GM19193 (cell line): ENCODE results near the gene LETM1.

Experiments
- POLR2A ChIP-seq: IDR thresholded peaks from 4 replicates; pipeline ENCODE4 v1.6.1; 2011; ENCODE audit not compliant: insufficient read depth, insufficient read length; ENCODE audit errors: extremely low read depth

The LETM1 gene

GRCh38 chr4:1793940-1794808, 61.8 kb downstream of the LETM1 start:
- no peak for TF ChIP-seq POLR2A

GRCh38 chr4:1793496-1793840, 62.5 kb downstream of the LETM1 start:
- TF ChIP-seq POLR2A, result no peak

GRCh38 chr4:1792832-1793495, 63.0 kb downstream of the LETM1 start, which contains the start of gene FGFR3:
Gene FGFR3, plus strand, starts transcription at chr4:1793293. Its CDS starts 642 bp downstream, at chr4:1793935.
- TF ChIP-seq POLR2A, result no peak

- no peak for TF ChIP-seq POLR2A
Observed at GRCh38 chr4:1792158-1792831, 63.7 kb downstream of the LETM1 start.

- TF ChIP-seq POLR2A, result no peak
Observed at GRCh38 chr4:1790005-1790404, 66.0 kb downstream of the LETM1 start.

GRCh38 chr4:1789552-1789951, 66.4 kb downstream of the LETM1 start:
- TF ChIP-seq POLR2A, result no peak

- TF ChIP-seq POLR2A, result no peak
Observed at GRCh38 chr4:1788254-1788973, 67.5 kb downstream of the LETM1 start.

GRCh38 chr4:1787411-1788077, 68.4 kb downstream of the LETM1 start:
- no peak for TF ChIP-seq POLR2A

GRCh38 chr4:1786544-1787362, 69.2 kb downstream of the LETM1 start:
- TF ChIP-seq POLR2A, result no peak

GRCh38 chr4:1785592-1785991, 70.4 kb downstream of the LETM1 start:
- no peak for TF ChIP-seq POLR2A

- TF ChIP-seq POLR2A, result no peak
Observed at GRCh38 chr4:1784789-1785591, 71.0 kb downstream of the LETM1 start.

GRCh38 chr4:1784395-1784788, 71.6 kb downstream of the LETM1 start:
- no peak for TF ChIP-seq POLR2A

- TF ChIP-seq POLR2A, result no peak
Observed at GRCh38 chr4:1783970-1784369, 72.0 kb downstream of the LETM1 start.
